Epidermal melanocyte (primary cell): ENCODE results near the gene CPNE2.
"Not testable (repeated sequence)": the region's sequence is repeated elsewhere in the genome, so short reads cannot be mapped to it uniquely, and the experiment has no call there.

Experiments
- DNase-seq: peaks from one replicate; pipeline ENCODE4 v3.0.0; 2011; ENCODE audit warnings: low spot score; ENCODE audit not compliant: insufficient read length

CPNE2 gene

GRCh38 chr16:57091975-57092785, at the start of gene CPNE2:
TSS of gene CPNE2 (plus strand) at chr16:57092583. CDS start at chr16:57110743, 18,160 bp downstream.
- peak; percentile 71 for DNase-seq

- no peak for DNase-seq
Measured at GRCh38 chr16:57043248-57043647, 49.1 kb upstream of the CPNE2 start.

- DNase-seq = no peak
Measured at GRCh38 chr16:57044931-57045693, 47.3 kb upstream of the CPNE2 start.

- DNase-seq = peak; percentile 57
Measured at GRCh38 chr16:57045694-57046381, 46.5 kb upstream of the CPNE2 start.

- DNase-seq = no peak
Measured at GRCh38 chr16:57048095-57048494, 44.3 kb upstream of the CPNE2 start.

GRCh38 chr16:57049678-57050077, 42.7 kb upstream of the CPNE2 start:
- no peak for DNase-seq

- no peak for DNase-seq
Measured at GRCh38 chr16:57051696-57052228, 40.6 kb upstream of the CPNE2 start.

- DNase-seq = no peak
Measured at GRCh38 chr16:57053206-57053605, 39.2 kb upstream of the CPNE2 start.

GRCh38 chr16:57054338-57054737, 38.0 kb upstream of the CPNE2 start:
- DNase-seq = no peak

- no peak for DNase-seq
Measured at GRCh38 chr16:57054771-57055170, 37.6 kb upstream of the CPNE2 start.

- no peak for DNase-seq
Measured at GRCh38 chr16:57055671-57056070, 36.7 kb upstream of the CPNE2 start.

GRCh38 chr16:57058291-57058861, 34.0 kb upstream of the CPNE2 start:
- DNase-seq = no peak

- DNase-seq = no peak
Measured at GRCh38 chr16:57060323-57061083, 31.9 kb upstream of the CPNE2 start.

GRCh38 chr16:57061084-57061905, 31.1 kb upstream of the CPNE2 start:
- no peak for DNase-seq

- DNase-seq = no peak
Measured at GRCh38 chr16:57062329-57062728, 30.1 kb upstream of the CPNE2 start.

- not testable (repeated sequence) for DNase-seq
Measured at GRCh38 chr16:57063189-57063588, 29.2 kb upstream of the CPNE2 start.

- no peak for DNase-seq
Measured at GRCh38 chr16:57064995-57065394, 27.4 kb upstream of the CPNE2 start.

GRCh38 chr16:57066625-57067024, 25.8 kb upstream of the CPNE2 start:
- DNase-seq = no peak

GRCh38 chr16:57067347-57067746, 25.0 kb upstream of the CPNE2 start:
- DNase-seq = no peak

GRCh38 chr16:57069053-57069452, 23.3 kb upstream of the CPNE2 start:
- no peak for DNase-seq
